ENCODE data around the gene SMARCE1.

GRCh38 chr17:40679523-40679907 lies 31.9 kb upstream of the SMARCE1 start:
- no peak for TF ChIP-seq CTCF (IDR thresholded peaks at IDR 0.05)
- TF ChIP-seq POLR2AphosphoS5 (IDR thresholded peaks at IDR 0.05), result no peak

Measured in stomach (tissue), 4 donors.